HEK293 (cell line): ENCODE measurements around the gene AADACL3.

Experiments
- CTCF ChIP-seq: fragments of 450-650 bp; formaldehyde crosslinking; IDR thresholded peaks from 2 replicates; pipeline ENCODE4 v1.5.1; 2016; ENCODE audit warnings: missing biosample characterization, missing genetic modification characterization
- GLIS2 ChIP-seq: fragments of 450-650 bp; formaldehyde crosslinking; IDR thresholded peaks from 2 replicates; pipeline ENCODE4 v1.5.1; 2016; ENCODE audit warnings: missing biosample characterization, missing genetic modification characterization
- REPIN1 ChIP-seq: fragments of 450-650 bp; formaldehyde crosslinking; IDR thresholded peaks from 2 replicates; pipeline ENCODE4 v1.5.1; 2017; ENCODE audit warnings: missing biosample characterization, missing genetic modification characterization, low read depth
- YY2 ChIP-seq: fragments of 450-650 bp; formaldehyde crosslinking; IDR thresholded peaks from 2 replicates; pipeline ENCODE4 v1.5.1; 2016; ENCODE audit warnings: missing biosample characterization, missing genetic modification characterization
- ZBTB11 ChIP-seq: fragments of 450-650 bp; formaldehyde crosslinking; conservative IDR thresholded peaks from 2 replicates; pipeline ENCODE4 v1.5.1; 2016; ENCODE audit warnings: low read depth, missing biosample characterization, missing genetic modification characterization
- ZBTB8A ChIP-seq: fragments of 450-650 bp; formaldehyde crosslinking; IDR thresholded peaks from 2 replicates; pipeline ENCODE4 v1.5.1; 2016; ENCODE audit warnings: missing biosample characterization, missing genetic modification characterization
- ZNF10 ChIP-seq: fragments of 450-650 bp; formaldehyde crosslinking; IDR thresholded peaks from 2 replicates; pipeline ENCODE4 v1.5.1; 2017; ENCODE audit warnings: missing biosample characterization, missing genetic modification characterization
- ZNF426 ChIP-seq: fragments of 450-650 bp; formaldehyde crosslinking; IDR thresholded peaks from 2 replicates; pipeline ENCODE4 v1.5.1; 2017; ENCODE audit warnings: missing biosample characterization, missing genetic modification characterization, mild to moderate bottlenecking, inconsistent platforms, moderate library complexity

GRCh38 chr1:12756768-12757413 lies 41.0 kb downstream of the AADACL3 start:
- TF ChIP-seq GLIS2 (tag by site-specific recombination) (no peak), ZNF426 (tag by site-specific recombination) (no peak), ZNF10 (no peak), YY2 (tag by site-specific recombination) (no peak), ZBTB11 (tag by site-specific recombination) (no peak), ZBTB8A (no peak), CTCF (tag by site-specific recombination) (no peak), REPIN1 (no peak)
